ENCODE data around the gene SLC35B2.
A peak's percentile ranks its signal among the peaks of the same experiment; 100 is the strongest.

Gene SLC35B2

GRCh38 chr6:44257025-44257752, at the start of gene SLC35B2:
Gene SLC35B2, minus strand, starts transcription at chr6:44257528. Its CDS starts 118 bp downstream, at chr6:44257410.
- Mint-ChIP-seq H3K4me3 (peak within 1 kb of the TSS; percentile 85), H3K36me3 (ENCODE audit: low read depth) (peaks cover 92% of the 10 kb centered on the region), H3K27ac (peak within 1 kb of the TSS; percentile 100), H3K4me1 (ENCODE audit: low read depth) (peaks cover 63% of the 10 kb centered on the region), H3K27me3 (no peaks in the 10 kb centered on the region), H3K9me3 (no peaks in the 10 kb centered on the region)
- DNase-seq, result peak; percentile 83

- Mint-ChIP-seq H3K4me1 (ENCODE audit: low read depth) (peaks cover 5% of the 10 kb centered on the region), H3K27me3 (no peaks in the 10 kb centered on the region), H3K9me3 (no peaks in the 10 kb centered on the region), H3K4me3 (no peak overlapping the region), H3K36me3 (ENCODE audit: low read depth) (peaks cover 97% of the 10 kb centered on the region), H3K27ac (no peak overlapping the region)
- DNase-seq, result no peak
Measured at GRCh38 chr6:44306710-44307109, 49.4 kb upstream of the SLC35B2 start.

GRCh38 chr6:44305200-44305725, 47.9 kb upstream of the SLC35B2 start:
- H3K27ac Mint-ChIP-seq, result peak overlapping the region; percentile 29
- peaks cover 97% of the 10 kb centered on the region for H3K36me3 Mint-ChIP-seq (ENCODE audit: low read depth)

GRCh38 chr6:44304282-44305199, 47.2 kb upstream of the SLC35B2 start:
- DNase-seq, result peak; percentile 57
- Mint-ChIP-seq H3K27ac (peak overlapping the region; percentile 29), H3K36me3 (ENCODE audit: low read depth) (peaks cover 97% of the 10 kb centered on the region), H3K4me1 (ENCODE audit: low read depth) (no peaks in the 10 kb centered on the region), H3K27me3 (no peaks in the 10 kb centered on the region), H3K4me3 (no peak overlapping the region), H3K9me3 (no peaks in the 10 kb centered on the region)

More at GRCh38 chr6:44305200-44305725, 47.9 kb upstream of the SLC35B2 start:
- no peak overlapping the region for H3K4me3 Mint-ChIP-seq
- no peak for DNase-seq
- H3K4me1 Mint-ChIP-seq (ENCODE audit: low read depth), result no peaks in the 10 kb centered on the region
- no peaks in the 10 kb centered on the region for H3K9me3 Mint-ChIP-seq
- no peaks in the 10 kb centered on the region for H3K27me3 Mint-ChIP-seq

GRCh38 chr6:44303842-44304241, 46.5 kb upstream of the SLC35B2 start:
- no peaks in the 10 kb centered on the region for H3K9me3 Mint-ChIP-seq
- H3K27me3 Mint-ChIP-seq, result peaks cover 3% of the 10 kb centered on the region
- no peak overlapping the region for H3K27ac Mint-ChIP-seq
- no peak overlapping the region for H3K4me3 Mint-ChIP-seq
- H3K4me1 Mint-ChIP-seq (ENCODE audit: low read depth), result no peaks in the 10 kb centered on the region
- peaks cover 94% of the 10 kb centered on the region for H3K36me3 Mint-ChIP-seq (ENCODE audit: low read depth)
- DNase-seq, result no peak

- no peaks in the 10 kb centered on the region for H3K9me3 Mint-ChIP-seq
- no peak for DNase-seq
- peaks cover 85% of the 10 kb centered on the region for H3K36me3 Mint-ChIP-seq (ENCODE audit: low read depth)
- no peak overlapping the region for H3K27ac Mint-ChIP-seq
- H3K27me3 Mint-ChIP-seq, result peaks cover 12% of the 10 kb centered on the region
- H3K4me3 Mint-ChIP-seq, result no peak overlapping the region
- H3K4me1 Mint-ChIP-seq (ENCODE audit: low read depth), result peaks cover 4% of the 10 kb centered on the region
Measured at GRCh38 chr6:44302856-44303255, 45.5 kb upstream of the SLC35B2 start.

GRCh38 chr6:44301782-44302564, 44.6 kb upstream of the SLC35B2 start:
- DNase-seq, result no peak
- Mint-ChIP-seq H3K9me3 (no peaks in the 10 kb centered on the region), H3K27ac (peak overlapping the region; percentile 12), H3K27me3 (peaks cover 17% of the 10 kb centered on the region), H3K36me3 (ENCODE audit: low read depth) (peaks cover 77% of the 10 kb centered on the region), H3K4me1 (ENCODE audit: low read depth) (peaks cover 9% of the 10 kb centered on the region), H3K4me3 (no peak overlapping the region)

GRCh38 chr6:44301106-44301505, 43.8 kb upstream of the SLC35B2 start:
- no peak overlapping the region for H3K27ac Mint-ChIP-seq
- H3K36me3 Mint-ChIP-seq (ENCODE audit: low read depth), result peaks cover 69% of the 10 kb centered on the region
- H3K27me3 Mint-ChIP-seq, result peaks cover 26% of the 10 kb centered on the region
- H3K9me3 Mint-ChIP-seq, result no peaks in the 10 kb centered on the region
- no peak overlapping the region for H3K4me3 Mint-ChIP-seq
- peaks cover 15% of the 10 kb centered on the region for H3K4me1 Mint-ChIP-seq (ENCODE audit: low read depth)
- DNase-seq, result no peak

GRCh38 chr6:44300292-44300823, 43.0 kb upstream of the SLC35B2 start:
- Mint-ChIP-seq H3K27ac (no peak overlapping the region), H3K9me3 (no peaks in the 10 kb centered on the region)

GRCh38 chr6:44298864-44299263, 41.5 kb upstream of the SLC35B2 start:
- Mint-ChIP-seq H3K4me1 (ENCODE audit: low read depth) (peaks cover 15% of the 10 kb centered on the region), H3K9me3 (no peaks in the 10 kb centered on the region), H3K27ac (no peak overlapping the region), H3K27me3 (peaks cover 44% of the 10 kb centered on the region), H3K36me3 (ENCODE audit: low read depth) (peaks cover 46% of the 10 kb centered on the region), H3K4me3 (no peak overlapping the region)
- DNase-seq, result no peak

More at GRCh38 chr6:44300292-44300823, 43.0 kb upstream of the SLC35B2 start:
- no peak for DNase-seq
- H3K4me3 Mint-ChIP-seq, result no peak overlapping the region
- H3K36me3 Mint-ChIP-seq (ENCODE audit: low read depth), result peaks cover 61% of the 10 kb centered on the region
- H3K4me1 Mint-ChIP-seq (ENCODE audit: low read depth), result peaks cover 15% of the 10 kb centered on the region
- H3K27me3 Mint-ChIP-seq, result peaks cover 31% of the 10 kb centered on the region

- Mint-ChIP-seq H3K36me3 (ENCODE audit: low read depth) (peaks cover 40% of the 10 kb centered on the region), H3K27ac (no peak overlapping the region), H3K4me3 (peak overlapping the region; percentile 50), H3K9me3 (no peaks in the 10 kb centered on the region), H3K4me1 (ENCODE audit: low read depth) (peaks cover 15% of the 10 kb centered on the region), H3K27me3 (peaks cover 50% of the 10 kb centered on the region)
- DNase-seq, result no peak
Measured at GRCh38 chr6:44298055-44298803, 40.9 kb upstream of the SLC35B2 start.

GRCh38 chr6:44297063-44298038, 40.0 kb upstream of the SLC35B2 start:
- Mint-ChIP-seq H3K4me3 (peak overlapping the region; percentile 50), H3K36me3 (ENCODE audit: low read depth) (peaks cover 31% of the 10 kb centered on the region), H3K27ac (no peak overlapping the region), H3K4me1 (ENCODE audit: low read depth) (peaks cover 15% of the 10 kb centered on the region), H3K27me3 (peaks cover 56% of the 10 kb centered on the region), H3K9me3 (no peaks in the 10 kb centered on the region)
- DNase-seq, result peak; percentile 76
